SU-DHL-6 (cell line): Measurements from ENCODE around the gene ZNF507.

Experiments used
- H2AFZ ChIP-seq: fragments of 200-600 bp; sonication (generic); 2 replicates; pipeline ENCODE4 v1.6.1; 2014; ENCODE audit warnings: low read depth, mild to moderate bottlenecking, moderate library complexity, mixed read lengths, antibody characterized with exemption, low read length; ENCODE audit not compliant: severe bottlenecking
- H3F3A ChIP-seq: fragments of 200-600 bp; shearing (Covaris generic); 2 replicates; pipeline ENCODE4 v1.6.0; 2016; ENCODE audit warnings: antibody characterized with exemption, mild to moderate bottlenecking; ENCODE audit not compliant: insufficient read depth
- H3K27ac ChIP-seq: fragments of 200-600 bp; sonication (generic); 2 replicates; pipeline ENCODE4 v1.5.1; 2016; ENCODE audit warnings: low read depth, mild to moderate bottlenecking, low read length, moderate library complexity, mixed read lengths
- H3K27me3 ChIP-seq: fragments of 200-600 bp; sonication (generic), shearing (Covaris generic); 2 replicates; pipeline ENCODE4 v1.6.0; 2014; ENCODE audit warnings: mild to moderate bottlenecking, low read length
- H3K36me3 ChIP-seq: fragments of 200-600 bp; sonication (generic); 2 replicates; pipeline ENCODE4 v1.6.1; 2014; ENCODE audit warnings: mild to moderate bottlenecking, low read length, mixed read lengths
- H3K4me2 ChIP-seq: fragments of 300-600, 200-600 bp; shearing (Covaris generic), sonication (generic); 2 replicates; pipeline ENCODE4 v1.6.0; 2014; ENCODE audit warnings: low read length, low read depth, mild to moderate bottlenecking; ENCODE audit not compliant: poor library complexity, severe bottlenecking
- H3K4me3 ChIP-seq: fragments of 200-600 bp; sonication (generic); 2 replicates; pipeline ENCODE4 v1.5.1; 2014; ENCODE audit warnings: antibody characterized with exemption, low read length, mild to moderate bottlenecking, mixed read lengths; ENCODE audit not compliant: insufficient read depth, poor library complexity, severe bottlenecking
- H3K79me2 ChIP-seq: fragments of 200-600 bp; sonication (generic); 2 replicates; pipeline ENCODE4 v1.6.1; 2014; ENCODE audit warnings: mild to moderate bottlenecking, low read length, moderate library complexity; ENCODE audit not compliant: insufficient read depth
- H3K9ac ChIP-seq: fragments of 200-600 bp; sonication (generic); 2 replicates; pipeline ENCODE4 v1.7.0; 2014; ENCODE audit warnings: mild to moderate bottlenecking, low read length
- H3K9me2 ChIP-seq: fragments of 200-600 bp; sonication (generic); replicated peaks from 2 replicates; pipeline ENCODE4 v1.6.1; 2014; ENCODE audit warnings: low read length; ENCODE audit not compliant: insufficient read depth
- H3K9me3 ChIP-seq: fragments of 200-600 bp; sonication (generic); 2 replicates; pipeline ENCODE4 v1.6.1; 2014; ENCODE audit warnings: low read length, mixed read lengths; ENCODE audit not compliant: insufficient read depth
- H4K20me1 ChIP-seq: fragments of 200-600 bp; sonication (generic); 2 replicates; pipeline ENCODE4 v1.6.1; 2014; ENCODE audit warnings: low read depth, mild to moderate bottlenecking, antibody characterized with exemption, low read length, moderate library complexity, mixed read lengths
- CTCF ChIP-seq: fragments of 200-600 bp; sonication (generic); IDR thresholded peaks from one replicate; pipeline ENCODE4 v1.5.1; 2017; ENCODE audit warnings: antibody characterized with exemption, mild to moderate bottlenecking, low read length, moderate library complexity; ENCODE audit not compliant: insufficient read depth, poor library complexity, severe bottlenecking
- EZH2phosphoT487 ChIP-seq: fragments of 200-600 bp; sonication (generic), shearing (Covaris generic); conservative IDR thresholded peaks from 2 replicates; pipeline ENCODE4 v1.6.1; 2018; ENCODE audit warnings: mild to moderate bottlenecking, antibody characterized with exemption, low read length, moderate library complexity, mixed read lengths

The ZNF507 gene

GRCh38 chr19:32337084-32337808 lies 8.2 kb upstream of the ZNF507 start:
- Histone ChIP-seq H3K9ac (no peak overlapping the region), H3K9me3 (no peaks in the 10 kb centered on the region), H3K4me2 (no peak overlapping the region), H3K9me2 (no peaks in the 10 kb centered on the region), H2AFZ (no peak overlapping the region), H4K20me1 (no peaks in the 10 kb centered on the region), H3K4me3 (no peak overlapping the region), H3F3A (no peaks in the 10 kb centered on the region), H3K27me3 (0 out of 2 replicates have a peak, but pooled peaks cover 2% of the 10 kb centered on the region), H3K79me2 (no peaks in the 10 kb centered on the region), H3K36me3 (no peaks in the 10 kb centered on the region), H3K27ac (no peak overlapping the region)
- TF ChIP-seq CTCF: no peak
- TF ChIP-seq EZH2phosphoT487: no peak

GRCh38 chr19:32339423-32339822 lies 6.0 kb upstream of the ZNF507 start:
- H3K79me2 ChIP-seq: no peaks in the 10 kb centered on the region
- no peak overlapping the region for H3K27ac ChIP-seq
- no peaks in the 10 kb centered on the region for H3K36me3 ChIP-seq
- no peaks in the 10 kb centered on the region for H3K9me2 ChIP-seq
- no peak overlapping the region for H3K4me3 ChIP-seq
- no peak overlapping the region for H2AFZ ChIP-seq
- no peaks in the 10 kb centered on the region for H4K20me1 ChIP-seq
- H3K4me2 ChIP-seq: no peak overlapping the region
- H3K27me3 ChIP-seq: no peaks in the 10 kb centered on the region
- no peaks in the 10 kb centered on the region for H3K9me3 ChIP-seq
- no peak for TF ChIP-seq EZH2phosphoT487
- no peak for TF ChIP-seq CTCF
- H3K9ac ChIP-seq: no peak overlapping the region
- H3F3A ChIP-seq: no peaks in the 10 kb centered on the region

- Histone ChIP-seq H3K9me3 (no peaks in the 10 kb centered on the region), H2AFZ (no peak overlapping the region), H4K20me1 (no peaks in the 10 kb centered on the region), H3K9ac (no peak overlapping the region), H3K27ac (no peak overlapping the region), H3K27me3 (no peaks in the 10 kb centered on the region), H3K79me2 (no peaks in the 10 kb centered on the region), H3F3A (no peaks in the 10 kb centered on the region; the same call in 1 of the 2 replicates), H3K9me2 (no peaks in the 10 kb centered on the region), H3K4me3 (no peak overlapping the region), H3K36me3 (no peaks in the 10 kb centered on the region), H3K4me2 (no peak overlapping the region)
- TF ChIP-seq EZH2phosphoT487 (no peak), CTCF (peak; percentile 51)
Measured at GRCh38 chr19:32339988-32340874, 5.2 kb upstream of the ZNF507 start.
